Superior temporal gyrus (tissue), 1 donor: Measurements from ENCODE around the gene ATP8B4.
A peak's percentile ranks its signal among the peaks of the same experiment; 100 is the strongest.

Source experiments
- DNase-seq: peaks from one replicate; pipeline ENCODE4 v3.0.0-alpha.2; 2016; ENCODE audit errors: extremely low spot score

ATP8B4 gene

DNA sequence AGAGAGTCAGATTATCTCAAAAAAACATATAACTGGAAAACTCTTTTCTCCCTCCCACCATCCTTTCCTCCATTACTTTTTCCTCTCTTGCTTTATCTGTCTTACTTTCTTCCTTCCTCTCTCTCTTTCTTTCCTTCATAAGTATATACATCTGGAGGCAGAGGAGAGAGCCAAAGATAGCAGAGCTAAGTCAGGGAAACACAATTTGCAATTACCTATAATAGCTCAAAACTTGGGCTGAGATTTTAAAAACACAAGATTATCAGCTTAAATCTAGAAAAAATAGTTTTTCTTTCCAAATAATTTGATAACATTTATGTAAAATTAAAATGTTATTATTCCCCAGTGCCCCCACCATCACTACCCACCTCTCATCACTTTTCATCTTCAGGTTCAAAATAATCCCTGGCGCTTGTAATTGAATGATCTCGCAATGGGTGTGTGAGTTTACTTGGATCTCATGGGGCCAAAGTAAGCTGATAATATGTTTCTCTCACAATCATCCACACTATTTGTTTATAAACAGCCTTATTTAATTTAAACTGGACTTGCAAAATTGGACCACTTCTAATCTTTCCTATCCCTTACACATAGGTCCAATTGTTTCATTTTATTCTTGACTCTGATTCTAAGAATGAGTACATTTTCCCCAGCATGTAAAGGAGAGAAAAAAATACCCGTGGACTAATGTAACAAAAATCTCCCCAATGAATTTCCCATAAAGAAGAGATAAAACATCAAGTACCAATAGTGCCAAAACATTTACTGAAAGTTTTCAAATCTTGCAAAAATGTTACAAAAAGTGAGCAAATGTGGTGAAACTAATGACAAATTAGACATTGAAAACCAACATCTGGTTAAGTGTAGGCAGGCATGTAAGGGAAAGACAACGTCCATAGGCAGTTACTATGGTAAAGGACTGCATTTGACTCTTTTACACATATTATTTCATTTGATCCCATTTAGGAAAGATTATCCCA is 261.2 kb downstream of the ATP8B4 start:
- DNase-seq, result no peak

DNA sequence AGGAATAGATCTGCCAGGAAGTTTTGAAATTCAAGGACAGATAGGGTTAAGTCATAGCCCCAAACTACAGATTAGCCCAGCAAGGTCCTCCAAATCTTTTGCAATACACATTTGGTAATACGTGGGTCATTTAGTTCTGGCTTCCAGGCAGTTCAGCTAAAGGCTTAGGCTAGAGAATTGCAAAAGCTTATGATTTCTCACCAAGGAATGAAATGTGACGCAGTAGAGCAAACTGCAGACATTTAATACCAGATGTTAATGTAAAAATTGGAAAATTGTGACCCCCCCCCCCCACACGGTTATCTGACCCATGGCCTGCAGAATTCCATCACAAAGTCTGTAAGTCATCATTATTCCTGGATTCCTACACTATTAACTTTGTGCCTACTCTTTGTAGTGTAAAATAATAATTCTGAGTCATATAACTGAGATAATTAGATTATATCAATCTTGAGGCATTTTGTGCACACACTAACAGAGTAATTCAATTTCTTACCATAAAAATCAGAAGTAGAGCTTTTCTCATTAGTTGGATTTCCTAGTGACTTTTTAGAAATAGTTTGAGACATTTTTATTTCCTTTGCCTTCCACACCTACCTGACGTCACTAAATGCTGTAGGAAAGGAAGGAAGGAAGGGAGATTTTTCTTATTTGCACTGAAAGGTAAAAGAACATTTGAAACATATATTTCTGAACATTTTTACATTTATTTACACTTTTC is 263.0 kb downstream of the ATP8B4 start:
- no peak for DNase-seq

DNA sequence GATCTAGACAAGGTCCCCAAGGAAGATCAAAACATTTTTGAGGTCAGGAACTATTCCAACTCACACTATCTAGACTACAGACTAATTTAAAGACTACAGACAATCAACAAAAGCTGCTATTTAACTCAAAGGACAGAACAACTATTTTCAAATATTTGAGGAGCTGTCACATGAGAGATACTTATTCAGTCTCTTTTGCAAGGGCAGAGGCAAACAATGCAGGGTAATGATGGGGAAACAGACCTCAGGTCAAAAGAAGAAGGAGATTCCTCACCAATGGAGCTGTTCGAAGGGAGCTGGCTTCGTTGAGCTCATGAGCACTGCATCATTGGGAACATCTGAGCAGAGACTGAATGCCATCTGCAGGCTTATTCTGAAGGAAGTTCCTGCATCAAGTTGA is 266.3 kb downstream of the ATP8B4 start:
- no peak for DNase-seq

DNA sequence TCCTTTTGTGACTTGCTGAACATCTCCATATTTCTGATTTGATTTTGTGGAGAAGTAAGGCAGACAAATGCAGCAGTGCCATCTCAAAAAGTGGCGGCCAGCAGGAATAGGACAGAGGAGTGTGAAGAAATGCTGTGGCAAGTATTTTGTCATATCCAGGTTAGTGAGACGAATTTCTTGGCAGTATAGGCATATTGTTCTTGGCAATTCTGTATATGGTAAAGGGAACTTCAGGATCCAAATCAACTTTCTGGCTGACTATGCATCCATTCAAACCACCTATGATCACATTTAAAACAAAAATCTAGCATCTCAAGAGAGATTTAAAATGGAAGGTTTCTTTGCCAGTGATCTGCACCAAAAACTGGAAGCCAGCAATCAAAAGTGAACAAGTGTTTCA is 270.2 kb downstream of the ATP8B4 start:
- DNase-seq, result no peak

GRCh38 chr15:49848282-49848724 is 270.7 kb downstream of the ATP8B4 start:
- DNase-seq, result no peak

GRCh38 chr15:49847423-49848281 is 271.4 kb downstream of the ATP8B4 start:
- no peak for DNase-seq

DNA sequence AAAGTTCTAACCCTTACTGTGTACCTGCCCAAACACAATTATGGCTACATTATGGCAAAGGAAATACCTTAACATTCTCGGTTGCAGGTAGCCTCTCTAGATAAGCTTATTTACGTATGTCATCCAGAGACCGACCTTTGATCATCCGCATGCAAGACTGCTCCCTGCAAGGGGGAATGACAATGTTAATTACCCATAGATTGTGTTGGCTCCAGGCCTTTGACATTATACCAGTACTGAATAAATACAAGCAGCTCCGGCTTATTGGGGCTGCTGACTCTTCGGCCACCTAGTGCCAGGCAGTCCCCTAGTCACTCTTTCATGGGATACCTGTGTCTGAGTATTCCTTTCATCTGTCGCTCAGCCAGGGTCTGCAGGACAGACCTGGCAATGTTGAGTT is 274.6 kb downstream of the ATP8B4 start:
- DNase-seq, result no peak

- no peak for DNase-seq
Observed at GRCh38 chr15:49843725-49844124, 275.3 kb downstream of the ATP8B4 start.

DNA sequence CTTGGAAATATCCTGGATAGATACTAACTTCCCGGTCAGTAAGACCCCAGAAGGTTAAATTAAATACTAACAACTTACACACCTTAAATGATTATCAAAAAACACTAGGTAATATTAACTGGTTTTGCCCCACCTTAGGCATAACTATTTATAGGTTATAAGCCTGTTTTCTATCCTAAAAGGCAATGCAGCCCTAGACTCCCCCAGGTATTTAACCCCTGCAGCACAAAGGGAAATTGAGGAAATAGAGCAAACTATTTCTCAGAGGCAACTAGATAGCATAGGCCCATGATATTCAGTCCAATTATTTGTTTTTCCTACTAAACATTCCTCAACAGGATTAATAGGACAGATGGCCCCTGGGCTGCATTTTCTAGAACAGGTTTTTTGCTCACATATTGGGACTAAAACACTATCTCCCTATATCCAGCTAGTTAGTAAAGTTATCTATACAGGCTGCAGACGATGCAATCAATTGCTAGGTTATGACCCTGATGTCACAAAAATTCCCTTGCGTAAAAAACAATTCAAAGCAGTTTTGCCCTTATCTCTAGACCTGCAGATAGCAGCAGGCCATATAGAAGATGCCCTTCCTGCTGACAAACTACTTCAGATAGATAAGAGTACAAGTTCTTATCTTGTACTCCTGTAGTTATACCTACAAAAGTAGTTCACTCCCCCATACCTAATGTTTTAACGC is 276.9 kb downstream of the ATP8B4 start:
- no peak for DNase-seq

DNA sequence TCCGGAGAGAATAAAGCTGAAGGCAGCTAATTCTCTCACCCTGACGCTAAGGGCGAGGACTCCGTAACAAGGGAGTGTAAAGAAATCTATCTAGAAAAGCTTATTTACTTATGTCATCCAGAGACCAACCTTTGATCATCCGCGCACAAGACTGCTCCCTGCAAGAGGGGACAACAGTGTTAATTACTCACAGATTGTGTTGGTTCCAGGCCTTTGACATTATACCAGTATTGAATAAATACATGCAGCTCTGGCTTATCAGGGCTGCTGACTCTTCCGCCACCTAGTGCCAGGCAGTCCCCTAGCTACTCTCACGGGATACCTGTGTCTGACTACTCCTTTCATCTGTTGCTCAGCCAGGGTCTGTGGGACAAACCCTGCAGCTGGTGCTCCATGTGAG is 286.5 kb downstream of the ATP8B4 start:
- DNase-seq, result no peak

DNA sequence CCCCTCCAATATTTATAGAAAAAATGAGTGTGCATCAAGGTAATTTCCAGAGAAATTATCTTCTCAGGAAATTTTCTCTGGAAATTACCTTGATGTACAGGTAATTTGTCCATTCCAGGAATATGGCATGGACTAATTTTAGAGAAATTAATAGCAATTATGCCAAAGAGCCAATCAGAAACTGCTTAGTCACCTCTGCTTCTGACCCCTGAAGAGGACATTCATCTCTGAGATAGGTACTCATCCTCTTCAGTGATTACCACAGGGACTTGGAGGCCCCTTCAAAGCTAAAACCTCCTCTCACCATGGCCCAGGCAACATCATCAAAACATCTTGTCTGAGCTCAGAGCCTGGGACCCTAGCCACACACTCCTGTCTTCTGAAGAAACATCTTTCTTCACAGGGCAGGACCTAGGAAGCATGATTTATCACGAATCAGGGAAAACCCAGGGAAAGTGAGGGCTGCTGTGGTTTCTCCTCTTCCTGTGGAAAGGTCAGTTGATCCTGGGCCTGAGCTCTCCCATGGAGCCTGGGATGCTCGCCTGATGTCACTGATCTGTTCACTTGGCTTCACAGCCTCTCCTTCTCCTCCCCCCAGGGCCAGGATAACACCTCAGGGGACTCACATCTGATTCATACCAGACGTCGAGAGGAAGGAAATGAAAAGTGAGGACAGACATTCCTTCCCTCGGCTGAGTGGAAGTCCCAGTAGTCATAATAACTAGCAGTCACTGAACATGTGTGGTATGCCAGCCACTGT is 287.6 kb downstream of the ATP8B4 start:
- no peak for DNase-seq

DNA sequence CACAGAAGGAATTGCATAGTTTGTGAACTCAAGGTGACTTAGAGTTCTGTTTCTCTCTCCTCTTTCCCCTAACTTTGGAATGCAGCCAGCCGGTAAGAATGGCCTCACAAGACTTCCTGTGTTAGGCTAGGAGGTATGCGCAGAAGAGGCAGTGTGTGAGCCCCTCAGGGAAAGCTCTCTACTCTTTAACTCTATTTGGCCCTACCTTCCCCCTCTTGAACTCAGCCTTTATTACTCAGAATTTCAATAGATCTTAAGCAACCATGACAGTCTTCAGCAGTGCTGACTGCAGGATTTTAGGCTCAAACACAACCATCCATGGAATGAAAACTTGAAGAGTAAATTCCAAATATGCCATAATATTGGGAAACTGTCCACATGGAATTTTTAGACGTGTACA is 288.6 kb downstream of the ATP8B4 start:
- DNase-seq, result no peak

DNA sequence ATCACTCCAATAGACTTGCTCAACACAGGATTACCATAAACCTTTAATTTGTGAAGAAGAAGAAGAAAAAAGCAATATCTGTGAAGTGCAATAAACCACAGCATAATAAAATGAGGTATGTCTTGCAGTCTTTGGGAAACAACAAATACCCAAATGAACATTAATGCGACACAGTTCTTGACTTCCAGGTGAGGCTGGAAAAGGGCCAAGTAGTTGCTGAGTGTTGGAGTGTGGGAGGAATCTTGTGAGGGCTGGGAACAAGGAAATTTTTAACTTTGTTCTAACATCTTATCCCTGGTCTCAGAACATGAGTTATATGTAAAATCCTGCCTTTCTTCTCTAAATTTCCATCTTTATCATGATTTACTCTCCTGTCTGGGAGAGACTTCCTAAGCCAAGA is 291.7 kb downstream of the ATP8B4 start:
- DNase-seq, result no peak

- no peak for DNase-seq
Observed at GRCh38 chr15:49826640-49827234, 292.3 kb downstream of the ATP8B4 start.

GRCh38 chr15:49824775-49825099 is 294.3 kb downstream of the ATP8B4 start:
- DNase-seq, result no peak

DNA sequence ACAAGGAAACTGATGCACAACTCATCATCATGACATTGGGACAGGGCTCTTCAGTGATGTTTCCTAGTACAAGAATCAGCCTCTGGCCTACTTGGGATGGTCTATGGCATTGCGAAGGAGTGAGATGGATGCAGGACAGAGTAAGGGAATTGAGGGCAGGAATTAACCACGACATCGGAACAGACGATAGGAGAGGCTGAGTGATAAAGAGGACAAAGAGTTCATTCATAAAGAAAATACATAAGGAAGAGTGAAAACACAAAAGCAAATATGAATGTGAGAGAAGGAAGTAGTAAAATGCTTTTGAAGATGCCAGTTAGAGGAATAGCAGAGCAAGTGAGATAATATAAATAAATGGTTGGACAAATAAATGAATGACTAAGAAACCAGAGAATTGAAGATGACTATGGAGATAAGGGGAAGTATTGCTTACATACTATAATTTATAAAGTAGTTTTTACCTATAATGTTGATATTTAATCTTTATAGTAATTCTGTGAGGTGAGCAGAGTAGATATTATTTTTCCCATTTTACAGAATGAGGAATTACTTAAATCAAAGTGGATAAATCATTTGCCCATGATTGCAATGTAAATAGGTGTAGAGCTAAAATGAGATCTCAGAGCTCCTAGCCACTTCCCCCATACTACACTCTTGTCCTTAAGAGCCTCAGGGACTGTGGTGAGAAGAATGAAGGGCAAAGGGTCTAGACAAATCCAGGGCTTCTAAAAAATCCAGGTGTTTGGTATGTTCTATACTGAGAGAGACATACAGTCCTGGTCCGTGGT is 294.9 kb downstream of the ATP8B4 start:
- DNase-seq, result no peak

DNA sequence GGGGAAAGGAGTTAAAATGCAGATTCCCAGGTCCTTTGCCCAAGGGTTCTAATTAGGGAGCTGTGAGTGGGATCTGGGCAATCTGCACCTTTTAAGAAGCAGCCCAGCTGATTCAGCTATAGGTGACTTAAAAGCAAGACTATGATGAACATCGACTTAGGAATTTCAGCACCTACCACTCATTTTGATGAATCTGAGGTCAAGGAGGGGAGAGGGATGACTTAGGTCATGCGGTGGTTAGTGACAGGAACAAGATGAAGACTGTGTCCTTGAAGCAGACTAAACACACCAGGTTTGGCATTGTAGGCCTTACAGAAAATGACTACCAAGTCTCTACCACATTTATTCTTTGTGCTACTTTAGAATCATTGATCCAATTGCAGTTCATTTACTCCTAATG is 301.9 kb downstream of the ATP8B4 start:
- DNase-seq, result no peak

DNA sequence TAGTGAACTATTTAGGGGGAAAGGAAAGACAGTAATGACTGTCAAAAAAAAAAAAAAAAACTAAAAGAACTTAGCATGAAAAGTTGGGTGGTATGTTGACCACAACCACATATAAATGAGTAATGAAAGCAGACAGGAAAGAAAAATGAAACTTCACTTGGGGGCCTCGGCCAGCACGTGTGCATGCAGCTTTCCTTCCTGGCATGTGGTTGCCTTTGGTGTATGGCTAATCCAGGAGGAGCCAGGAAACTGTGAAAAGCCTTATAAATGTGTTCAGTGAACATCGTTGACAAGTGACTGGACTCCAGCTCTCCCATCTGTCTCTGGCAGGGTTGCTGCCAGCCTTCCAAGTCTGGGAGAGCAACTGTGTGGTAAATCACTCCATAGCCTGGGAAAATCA is 303.1 kb downstream of the ATP8B4 start:
- peak; percentile 45 for DNase-seq

- DNase-seq, result no peak
Observed at GRCh38 chr15:49815526-49815925, 303.5 kb downstream of the ATP8B4 start.

- no peak for DNase-seq
Observed at GRCh38 chr15:49814709-49815108, 304.3 kb downstream of the ATP8B4 start.
